ENCODE measurements around the gene DCDC1.
A peak's percentile ranks its signal among the peaks of the same experiment; 100 is the strongest.

DCDC1 gene

GRCh38 chr11:30893318-30893717, 476.2 kb downstream of the DCDC1 start:
- DNase-seq, result no peak

GRCh38 chr11:30889143-30889794, 480.3 kb downstream of the DCDC1 start:
- no peak for DNase-seq

DNA sequence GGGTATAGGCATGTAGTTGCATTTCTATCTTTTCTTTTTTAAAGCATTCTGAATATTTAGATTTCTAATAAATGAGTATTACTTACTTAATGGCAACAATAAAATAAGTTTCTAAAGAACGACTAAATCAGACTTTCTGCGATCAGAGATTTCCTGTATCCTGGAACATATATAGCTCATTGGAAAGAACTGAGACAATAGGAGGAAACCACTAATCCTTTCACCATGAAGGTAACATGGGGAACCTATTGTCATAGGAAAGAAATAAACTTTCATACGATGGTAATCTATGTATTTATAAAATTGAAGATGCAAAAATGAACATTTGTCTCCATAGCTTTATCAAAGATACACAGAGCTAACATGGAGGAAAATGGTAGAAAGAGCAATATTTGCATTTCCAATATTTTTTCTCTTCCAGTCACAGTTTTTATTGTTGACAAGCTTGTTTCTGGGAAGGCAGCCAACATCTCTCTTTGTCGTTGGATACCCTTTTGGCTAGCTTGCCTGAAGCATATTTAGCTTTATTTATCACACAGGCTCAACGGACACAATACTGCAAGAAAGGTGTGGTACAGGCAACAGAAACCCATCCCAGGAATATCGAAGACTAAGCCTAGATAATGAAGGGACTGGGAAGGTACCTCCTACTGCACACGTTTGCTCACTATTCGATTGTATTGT, 490.1 kb downstream of the DCDC1 start:
- DNase-seq, result peak; percentile 7

GRCh38 chr11:30878400-30878799, 491.1 kb downstream of the DCDC1 start:
- no peak for DNase-seq

DNA sequence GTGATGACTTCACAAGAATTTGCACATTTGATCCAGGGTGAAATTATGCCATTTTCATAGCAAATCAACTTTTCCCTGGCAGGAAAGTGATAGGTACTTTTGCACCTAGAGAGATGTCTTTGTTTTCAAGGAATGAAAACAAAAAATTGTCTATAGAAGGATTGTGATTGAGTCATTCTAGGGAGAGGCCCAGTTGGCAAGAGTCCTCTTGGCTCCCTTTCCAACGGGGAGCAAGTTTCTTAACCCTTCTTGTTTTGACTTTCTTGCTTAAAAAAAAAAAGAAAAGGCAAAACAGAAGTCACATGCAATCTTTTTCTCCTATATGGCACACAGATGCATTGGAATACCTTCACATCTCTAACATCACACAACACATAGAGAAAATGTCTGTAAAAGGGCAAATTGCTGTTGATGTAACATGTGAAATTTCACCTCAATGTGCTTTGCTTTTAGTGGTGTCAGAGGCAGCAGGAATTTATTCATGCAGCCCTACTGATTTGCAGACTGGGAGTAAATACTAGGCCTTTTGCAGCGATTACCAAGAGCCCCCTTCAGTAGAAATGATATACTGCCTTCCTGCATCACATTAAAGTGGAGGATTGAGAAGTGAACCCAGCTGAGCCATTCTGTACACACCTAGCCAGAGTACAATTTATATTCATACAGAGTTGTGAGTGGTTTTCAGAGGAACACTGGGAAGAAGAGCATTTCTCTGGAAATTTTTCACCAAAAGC, 492.7 kb downstream of the DCDC1 start:
- no peak for DNase-seq

DNA sequence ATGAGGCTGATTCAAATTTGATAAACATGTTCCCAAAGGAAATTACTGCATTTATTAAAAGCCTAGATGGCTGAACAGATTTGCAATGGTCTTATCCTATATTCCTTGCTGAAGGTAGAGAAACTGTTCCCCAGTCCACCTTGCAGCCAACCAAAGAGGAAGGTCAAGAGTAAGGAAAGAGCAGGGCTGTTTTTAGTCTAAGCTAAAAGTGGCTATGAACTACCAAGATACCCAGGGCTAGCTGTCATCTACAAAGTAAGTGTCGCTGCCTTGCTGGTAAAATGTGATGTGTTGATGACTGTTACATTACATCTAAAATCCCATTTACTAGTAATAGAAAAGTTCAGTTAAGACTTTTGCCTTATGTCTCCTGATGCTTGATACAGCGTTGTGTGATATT, 493.3 kb downstream of the DCDC1 start:
- DNase-seq, result no peak

GRCh38 chr11:30875806-30876205, 493.7 kb downstream of the DCDC1 start:
- no peak for DNase-seq

DNA sequence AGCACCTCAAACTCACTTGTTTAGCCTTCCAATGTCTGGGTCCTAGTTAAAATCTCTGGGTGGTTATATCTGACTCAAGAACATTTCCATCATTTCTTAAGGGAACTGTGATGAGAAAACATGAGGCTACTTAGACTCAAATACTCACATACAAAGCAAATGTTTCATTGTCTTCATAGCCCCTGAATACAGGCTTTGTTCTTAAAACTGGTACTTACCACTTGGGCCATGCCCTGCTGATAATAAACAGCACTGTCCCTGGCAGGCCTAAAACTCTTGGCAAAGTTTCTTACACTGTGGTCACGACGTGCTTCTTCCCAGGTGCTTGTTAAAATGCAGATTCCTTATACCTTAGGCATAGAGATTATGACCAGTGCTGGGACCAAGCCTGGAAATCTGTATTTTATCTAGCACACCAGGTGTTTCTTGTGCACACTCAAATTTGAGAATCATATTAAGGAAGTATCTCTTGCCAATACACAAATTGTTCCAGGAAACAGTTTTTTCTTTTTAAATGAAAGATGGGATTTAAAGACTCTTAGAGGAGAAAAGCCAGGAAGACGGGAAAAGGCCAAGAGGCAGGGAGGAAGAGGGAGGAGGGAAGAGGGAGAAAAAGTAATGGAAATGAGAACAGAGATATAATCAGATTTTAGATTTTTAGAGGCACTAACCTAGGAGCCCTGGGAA, 495.5 kb downstream of the DCDC1 start:
- no peak for DNase-seq

GRCh38 chr11:30868626-30869081, 500.9 kb downstream of the DCDC1 start:
- no peak for DNase-seq

DNA sequence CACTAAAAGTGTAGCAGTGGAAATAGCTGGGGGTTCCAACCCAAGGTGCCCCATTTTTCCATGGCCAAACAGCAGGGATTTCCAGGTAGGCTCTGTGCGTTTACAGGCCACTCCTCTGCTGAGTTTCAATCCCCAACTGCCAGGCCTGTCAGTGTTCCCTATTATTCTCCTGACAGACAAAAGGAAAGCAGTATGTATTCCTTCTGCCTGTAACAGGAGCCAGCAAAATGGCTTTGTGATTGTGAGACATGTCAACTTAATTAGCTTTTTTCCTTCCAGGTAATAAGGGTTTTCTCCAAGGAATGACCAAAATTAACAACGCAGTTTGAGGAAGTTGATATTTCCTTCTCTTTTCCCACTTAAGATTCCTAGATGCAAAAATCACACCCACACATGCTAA, 506.3 kb downstream of the DCDC1 start:
- DNase-seq, result no peak

GRCh38 chr11:30861531-30861930, 508.0 kb downstream of the DCDC1 start:
- no peak for DNase-seq

GRCh38 chr11:30861064-30861463, 508.5 kb downstream of the DCDC1 start:
- no peak for DNase-seq

DNA sequence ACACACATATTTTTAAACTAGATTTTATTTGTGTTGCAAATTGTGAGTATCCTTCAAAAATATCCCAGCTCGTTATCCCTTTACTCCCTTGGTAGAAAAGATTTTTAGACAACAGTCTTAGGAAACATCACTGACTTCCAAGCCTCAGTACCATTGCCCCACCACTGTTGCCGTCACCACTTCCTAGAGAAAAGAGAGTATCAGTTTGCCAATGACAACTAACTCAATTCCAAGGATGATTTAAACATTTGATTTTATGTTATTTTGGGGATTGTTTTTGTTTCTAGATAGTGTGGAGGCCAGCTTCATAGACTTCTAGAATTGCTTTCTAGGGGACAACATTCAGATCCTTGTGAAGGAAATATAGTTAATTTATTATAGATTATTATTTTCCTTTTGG, 509.4 kb downstream of the DCDC1 start:
- DNase-seq, result no peak

DNA sequence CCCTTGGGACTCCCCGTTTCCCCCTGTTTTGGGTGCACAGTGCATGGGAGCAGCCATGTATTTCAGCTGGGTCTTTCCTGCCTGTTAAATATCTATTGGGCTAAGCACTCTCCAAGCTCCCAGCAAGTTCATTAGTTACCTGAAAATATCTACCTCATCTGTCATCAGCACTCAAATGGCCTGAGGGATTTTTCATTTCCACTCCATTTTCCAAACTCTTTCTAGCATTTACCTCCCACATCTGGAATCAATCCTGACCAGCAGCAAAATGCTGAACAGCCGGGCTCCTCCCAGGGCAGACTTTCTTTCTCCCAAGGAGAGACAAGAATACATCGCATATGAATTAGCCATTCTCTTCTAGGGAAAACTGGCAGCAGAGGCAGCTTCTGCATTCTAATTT, 509.9 kb downstream of the DCDC1 start:
- DNase-seq, result no peak

DNA sequence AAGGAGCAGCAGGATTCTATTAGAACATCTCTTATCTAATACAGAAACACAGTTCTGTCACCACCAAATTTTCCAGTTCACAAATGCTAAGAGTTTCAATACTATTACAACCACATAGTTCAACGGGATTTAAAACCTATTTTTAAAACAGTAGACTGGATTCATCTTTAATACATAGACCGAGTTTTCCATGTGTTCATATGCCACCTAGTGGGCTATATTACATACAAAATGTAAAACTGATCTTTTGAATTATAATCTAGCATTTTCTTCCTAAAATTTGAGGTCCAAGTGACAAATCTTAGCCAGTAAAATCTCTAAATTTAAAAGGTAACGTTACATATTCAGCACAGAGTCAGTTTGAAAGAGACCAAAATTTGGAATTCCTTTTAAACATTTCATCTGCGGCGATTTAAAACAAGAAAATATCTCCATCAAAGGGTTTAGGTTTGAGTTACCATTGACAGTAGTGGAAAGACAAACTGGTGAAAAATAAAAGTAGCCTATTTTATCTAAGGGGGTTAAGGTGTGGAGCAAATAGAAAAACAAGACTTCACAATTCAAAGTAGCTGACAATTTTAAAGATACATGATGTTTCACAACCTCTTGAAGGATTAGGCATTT, 514.0 kb downstream of the DCDC1 start:
- no peak for DNase-seq

GRCh38 chr11:30853439-30853838, 516.1 kb downstream of the DCDC1 start:
- no peak for DNase-seq

DNA sequence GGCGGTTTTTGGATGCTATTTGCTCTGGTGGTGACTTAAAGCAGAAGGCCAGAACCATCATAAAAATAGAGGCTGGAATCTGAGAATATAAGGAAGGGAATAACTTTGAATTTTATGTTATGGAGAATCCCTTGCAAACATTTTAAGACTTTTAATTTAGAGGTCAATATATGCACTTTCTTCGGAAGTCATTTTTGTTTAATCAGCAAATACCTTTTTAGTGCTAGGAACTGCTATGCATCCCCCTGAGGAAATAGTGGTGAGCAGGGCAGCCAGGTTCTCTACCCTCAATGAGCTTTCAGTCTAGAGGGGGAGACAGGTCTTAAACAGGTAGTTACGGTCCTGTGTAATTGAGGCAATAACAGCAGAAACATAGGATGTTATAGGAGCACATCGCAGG, 516.9 kb downstream of the DCDC1 start:
- DNase-seq, result no peak

GRCh38 chr11:30852091-30852490, 517.4 kb downstream of the DCDC1 start:
- no peak for DNase-seq

GRCh38 chr11:30837252-30837651, 532.3 kb downstream of the DCDC1 start:
- no peak for DNase-seq

GRCh38 chr11:30832831-30833230, 536.7 kb downstream of the DCDC1 start:
- no peak for DNase-seq

DNA sequence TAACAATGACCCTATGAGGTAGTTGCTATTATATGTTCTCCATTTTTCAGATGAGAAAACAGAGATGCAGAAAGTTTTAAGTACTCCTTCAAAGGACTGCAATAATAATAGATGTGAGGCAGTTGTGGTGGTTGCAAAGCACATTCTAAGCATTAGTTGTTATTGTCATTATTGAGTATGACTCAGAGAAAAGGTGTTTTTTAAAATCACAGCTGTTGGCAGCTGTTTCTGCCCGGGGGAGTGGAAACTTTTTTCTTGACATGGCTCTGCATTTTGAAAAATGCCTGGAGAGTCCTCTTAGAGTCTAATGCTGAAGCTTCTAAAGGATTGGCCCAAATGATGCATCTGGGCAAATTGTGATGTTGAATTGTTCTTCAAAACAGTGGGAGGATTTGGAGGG, 538.9 kb downstream of the DCDC1 start:
- no peak for DNase-seq

DNA sequence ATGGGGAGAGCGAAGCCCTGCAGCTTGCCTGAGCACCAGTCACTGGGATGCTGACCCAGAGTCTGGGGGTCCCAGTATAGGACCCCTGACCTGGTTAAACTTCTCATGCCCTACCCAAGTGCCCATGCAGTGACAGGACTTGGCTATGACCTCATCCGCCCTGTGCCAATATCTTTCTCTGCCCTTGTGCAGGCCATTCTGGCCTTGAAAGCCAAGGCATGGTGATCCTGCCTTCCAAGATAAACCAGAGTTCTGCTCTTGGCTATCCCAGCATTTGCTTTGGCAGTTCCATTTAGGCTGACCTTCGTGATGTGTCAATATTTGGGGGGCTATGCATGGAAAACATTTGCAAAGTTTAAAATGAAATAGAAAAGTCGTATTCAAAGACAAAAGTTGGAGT, 542.6 kb downstream of the DCDC1 start:
- no peak for DNase-seq

GRCh38 chr11:30825723-30826122, 543.8 kb downstream of the DCDC1 start:
- no peak for DNase-seq

Data from DMS79 (cell line).